HTR-8/SVneo (cell line): ENCODE data around the gene IL17REL.

Experiments
- DNase-seq: peaks from one replicate; pipeline ENCODE4 v3.0.0; 2011; ENCODE audit warnings: low spot score, mixed read lengths; ENCODE audit not compliant: insufficient read length
- FAIRE-seq: peaks from 2 replicates; lab custom pipeline; 2011; peaks lifted over from hg19 to GRCh38; lab: Jason Lieb, UNC

Gene IL17REL

GRCh38 chr22:49970528-49971231, 41.9 kb downstream of the IL17REL start:
- FAIRE-seq (peak; percentile 98), DNase-seq (peak; percentile 95)

- no peak for FAIRE-seq
- no peak for DNase-seq
These were observed 42.6 kb downstream of the IL17REL start for GRCh38 chr22:49969751-49970527.

- no peak for DNase-seq
- no peak for FAIRE-seq
These were observed 43.5 kb downstream of the IL17REL start for GRCh38 chr22:49968831-49969661.

- FAIRE-seq (no peak), DNase-seq (no peak)
These were observed 44.2 kb downstream of the IL17REL start for GRCh38 chr22:49968313-49968830.

GRCh38 chr22:49967706-49968208, 44.8 kb downstream of the IL17REL start:
- FAIRE-seq (no peak), DNase-seq (no peak)

- FAIRE-seq (no peak), DNase-seq (no peak)
These were observed 45.5 kb downstream of the IL17REL start for GRCh38 chr22:49966774-49967705.

- FAIRE-seq (no peak), DNase-seq (no peak)
These were observed 46.4 kb downstream of the IL17REL start for GRCh38 chr22:49966041-49966773.

GRCh38 chr22:49965091-49966040, 47.2 kb downstream of the IL17REL start:
- no peak for DNase-seq
- FAIRE-seq: no peak

GRCh38 chr22:49964136-49965090, 48.2 kb downstream of the IL17REL start:
- FAIRE-seq (no peak), DNase-seq (no peak)

GRCh38 chr22:49963647-49964026, 48.9 kb downstream of the IL17REL start:
- FAIRE-seq (no peak), DNase-seq (no peak)

- DNase-seq: no peak
- FAIRE-seq: no peak
These were observed 49.6 kb downstream of the IL17REL start for GRCh38 chr22:49962751-49963646.

- FAIRE-seq: no peak
These were observed 50.4 kb downstream of the IL17REL start for GRCh38 chr22:49962012-49962750.

GRCh38 chr22:49961601-49962011, 51.0 kb downstream of the IL17REL start:
- DNase-seq (no peak), FAIRE-seq (no peak)

More at GRCh38 chr22:49962012-49962750, 50.4 kb downstream of the IL17REL start:
- peak; percentile 83 for DNase-seq

- FAIRE-seq: no peak
- DNase-seq: no peak
These were observed 51.5 kb downstream of the IL17REL start for GRCh38 chr22:49961005-49961600.
